ENCODE data around the gene MYG1. TPM values are rescaled to one million over a fixed set of nuclear protein-coding genes. Genes with fewer than 3 reads are reported as not detected.
A peak's percentile ranks its signal among the peaks of the same experiment; 100 is the strongest.
"Not testable (repeated sequence)": the region's sequence is repeated elsewhere in the genome, so short reads cannot be mapped to it uniquely, and the experiment has no call there.

MYG1 gene
- total RNA-seq, 8 experiments from 2014 or later, result 70.2 to 101 (median 87.1) TPM

DNA sequence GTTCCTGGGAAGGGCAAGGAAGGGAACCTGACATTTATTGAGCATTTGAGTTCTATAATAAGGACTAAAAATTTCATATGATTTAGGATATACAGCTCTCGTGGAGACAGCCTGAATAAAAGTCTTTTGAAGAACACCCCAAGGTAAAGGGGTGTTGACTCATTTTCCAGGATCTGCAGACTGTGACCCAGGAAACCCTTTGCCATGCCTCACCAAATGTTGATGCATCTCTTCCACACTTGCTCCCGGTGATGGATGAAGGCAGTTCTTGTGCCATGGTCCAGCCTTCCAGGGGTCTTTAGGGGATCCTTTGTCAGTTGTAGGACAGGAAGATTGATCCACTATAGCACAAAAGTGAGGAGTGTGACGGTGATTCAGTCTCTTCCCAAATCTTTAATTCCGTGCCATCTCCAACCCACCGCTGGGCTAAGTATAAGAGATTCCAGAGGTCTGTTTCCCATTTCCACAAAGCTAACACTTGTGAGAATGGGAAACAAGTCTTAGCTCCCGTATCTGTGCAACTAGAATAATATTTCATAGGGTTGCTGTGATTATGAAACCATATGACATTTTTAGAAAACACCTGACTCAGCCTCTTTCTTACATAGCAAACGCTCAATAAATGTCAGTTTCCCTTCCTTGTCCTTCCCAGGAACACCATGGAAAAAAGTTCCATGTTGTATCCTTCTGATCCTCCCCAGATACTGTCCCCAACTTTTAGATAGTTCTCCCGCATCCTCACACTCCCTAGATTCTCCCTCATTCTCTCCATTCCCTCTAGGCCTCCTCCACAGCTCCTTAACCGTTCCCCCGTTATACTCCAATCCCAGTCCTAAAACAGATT lies 21.1 kb downstream of the MYG1 start:
- 0 to 27% (median 13%) methylated on average over 1 to 9 of the region's 10 CpGs for WGBS, 10 experiments
- peak overlapping the region; percentile 64 to 95 (median 75) for H3K4me3 ChIP-seq
- H3K4me1 ChIP-seq (replicated peaks in 1 of 2), result peaks cover 20 to 22% of the 10 kb centered on the region in 2 donors
- in situ Hi-C loops (cut with MboI; ENCODE audit: low pct_unique_long_range_greater_than_20kb in 2 of 9, low sequenced_read_pairs in 9 of 9, unreplicated experiment in 9 of 9), result no loop called here
- H3K27ac ChIP-seq, result peak overlapping the region; percentile 97 to 98
- no peak for ATAC-seq (replicated peaks in 6 of 8)

GRCh38 chr12:53324113-53324778 lies 24.8 kb downstream of the MYG1 start:
- H3K27ac ChIP-seq, result no peak overlapping the region
- peaks cover 23 to 24% of the 10 kb centered on the region in 2 donors for H3K4me1 ChIP-seq (replicated peaks in 1 of 2)
- in situ Hi-C loops (cut with MboI; ENCODE audit: low pct_unique_long_range_greater_than_20kb in 2 of 9, low sequenced_read_pairs in 9 of 9, unreplicated experiment in 9 of 9), result no loop called here
- WGBS, 10 experiments, result 0 to 78% (median 33%) methylated on average over 1 to 18 of the region's 28 CpGs; no CpG with 5 or more reads in 2 of the 10 experiments
- peak overlapping the region; percentile 25 to 40 (median 39) for H3K4me3 ChIP-seq
- ATAC-seq (replicated peaks in 6 of 8), result no peak

DNA sequence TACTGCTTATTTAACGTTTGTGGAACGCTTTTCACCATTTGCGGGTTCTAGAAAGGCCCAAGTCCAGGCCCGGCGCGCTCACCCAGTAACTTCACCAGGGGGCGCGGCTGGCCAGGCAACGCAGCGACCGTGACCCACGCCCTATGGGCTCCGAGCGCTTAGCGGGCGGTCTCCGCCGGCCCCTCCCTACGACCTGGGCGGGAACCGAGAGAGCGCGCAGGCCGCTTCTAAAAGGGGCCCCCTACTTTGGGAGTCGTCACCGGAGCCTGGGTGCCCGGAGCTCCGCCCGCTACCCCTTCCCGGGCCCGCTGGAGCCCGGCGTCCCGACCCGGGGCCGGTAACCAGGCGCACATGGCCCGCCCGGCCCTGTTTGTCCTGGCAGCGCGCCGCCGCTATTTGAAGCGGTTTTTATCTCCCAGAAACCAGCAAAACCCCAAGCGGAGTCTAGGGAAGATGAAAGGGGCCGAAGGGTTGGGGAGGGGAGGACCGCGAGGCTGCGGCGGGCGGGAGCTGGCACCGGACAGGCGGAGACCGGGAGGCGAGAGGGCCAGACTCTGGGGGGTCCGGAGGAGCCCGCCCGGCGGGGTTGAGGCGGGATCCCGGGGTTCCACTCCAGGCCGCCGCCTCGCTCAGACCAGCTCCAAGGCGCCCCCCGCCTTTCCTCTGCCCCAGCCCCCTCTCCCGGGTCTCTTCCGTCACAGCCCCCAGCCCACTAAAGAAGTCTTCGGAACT lies 25.4 kb downstream of the MYG1 start:
- peaks cover 22 to 24% of the 10 kb centered on the region in 2 donors for H3K4me1 ChIP-seq (replicated peaks in 1 of 2)
- ATAC-seq (replicated peaks in 6 of 8), result peak; percentile 49 to 73 (median 66)
- peak overlapping the region; percentile 25 to 40 (median 39) for H3K4me3 ChIP-seq
- 0 to 3% (median 0%) methylated on average over 1 to 7 of the region's 69 CpGs; no CpG with 5 or more reads in 7 of the 10 experiments for WGBS, 10 experiments
- in situ Hi-C loops (cut with MboI; ENCODE audit: low pct_unique_long_range_greater_than_20kb in 2 of 9, low sequenced_read_pairs in 9 of 9, unreplicated experiment in 9 of 9), result loop anchor here in 3 of 9 experiments (25.0 kb wide), 2 partner anchors 112 to 187 kb away; partner anchors contain the start of genes NPFF (in 2 of the 3), TARBP2 (in 2 of the 3) and PRR13 (in 1 of the 3)
- H3K27ac ChIP-seq, result peak overlapping the region in 1 of 2 donors; percentile 30

DNA sequence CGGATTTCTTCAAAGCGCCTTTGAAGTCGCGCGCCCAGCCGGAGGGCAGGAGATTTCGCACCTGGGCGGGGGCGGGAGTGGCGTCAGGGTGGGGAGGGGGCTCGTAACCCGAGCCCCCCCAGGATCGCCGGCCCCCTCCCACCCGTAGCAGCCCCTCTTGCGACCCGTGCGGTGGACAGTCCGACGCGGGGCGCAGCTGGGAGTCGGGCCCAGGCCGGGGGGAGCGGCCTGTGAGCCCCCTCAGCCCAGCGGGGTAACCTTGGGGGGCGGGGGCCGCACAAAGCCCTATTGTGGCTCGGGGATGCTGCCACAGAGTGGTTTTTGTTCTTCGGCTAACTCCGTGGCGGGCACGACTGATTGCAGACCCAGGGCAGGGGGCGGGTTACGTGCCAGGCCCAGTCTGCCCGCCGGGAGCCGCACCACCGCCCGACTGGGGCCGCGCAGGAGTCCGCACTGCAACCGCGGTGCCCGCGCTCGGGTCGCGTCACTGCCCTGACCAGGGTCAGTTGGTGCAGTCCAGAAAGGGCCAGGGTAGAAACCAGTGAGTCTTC lies 26.1 kb downstream of the MYG1 start:
- Histone ChIP-seq H3K4me3 (peak overlapping the region; percentile 25 to 40 (median 39)), H3K27ac (no peak overlapping the region), H3K4me1 (replicated peaks in 1 of 2) (peaks cover 16 to 20% of the 10 kb centered on the region in 2 donors)
- no peak for ATAC-seq (replicated peaks in 6 of 8)
- in situ Hi-C loops (cut with MboI; ENCODE audit: low pct_unique_long_range_greater_than_20kb in 2 of 9, low sequenced_read_pairs in 9 of 9, unreplicated experiment in 9 of 9), result loop anchor here in 3 of 9 experiments (25.0 kb wide), 2 partner anchors 112 to 187 kb away; partner anchors contain the start of genes NPFF (in 2 of the 3), TARBP2 (in 2 of the 3) and PRR13 (in 1 of the 3)
- 0 to 33% (median 18%) methylated on average over 3 to 10 of the region's 50 CpGs; no CpG with 5 or more reads in 7 of the 10 experiments for WGBS, 10 experiments

- in situ Hi-C loops (cut with MboI; ENCODE audit: low pct_unique_long_range_greater_than_20kb in 2 of 9, low sequenced_read_pairs in 9 of 9, unreplicated experiment in 9 of 9), result loop anchor here in 3 of 9 experiments (25.0 kb wide), 2 partner anchors 111 to 186 kb away; partner anchors contain the start of genes NPFF (in 2 of the 3), TARBP2 (in 2 of the 3) and PRR13 (in 1 of the 3)
- H3K27ac ChIP-seq, result no peak overlapping the region
- peaks cover 15 to 19% of the 10 kb centered on the region in 2 donors for H3K4me1 ChIP-seq (replicated peaks in 1 of 2)
- WGBS, 10 experiments, result 60 to 90% (median 77%) methylated on average over 1 to 7 of the region's 8 CpGs
- no peak for ATAC-seq (replicated peaks in 6 of 8)
- H3K4me3 ChIP-seq, result no peak overlapping the region
These were observed 27.1 kb downstream of the MYG1 start for GRCh38 chr12:53326460-53327185.

GRCh38 chr12:53327435-53328042 lies 28.0 kb downstream of the MYG1 start:
- 67 to 100% (median 91%) methylated on average over 1 to 3 of the region's 3 CpGs; no CpG with 5 or more reads in 2 of the 10 experiments for WGBS, 10 experiments
- Histone ChIP-seq H3K4me3 (no peak overlapping the region), H3K4me1 (replicated peaks in 1 of 2) (peaks cover 12 to 15% of the 10 kb centered on the region in 2 donors), H3K27ac (no peak overlapping the region)
- no peak for ATAC-seq (replicated peaks in 6 of 8)
- in situ Hi-C loops (cut with MboI; ENCODE audit: low pct_unique_long_range_greater_than_20kb in 2 of 9, low sequenced_read_pairs in 9 of 9, unreplicated experiment in 9 of 9), result loop anchor here in 3 of 9 experiments (25.0 kb wide), 2 partner anchors 110 to 185 kb away; partner anchors contain the start of genes NPFF (in 2 of the 3), TARBP2 (in 2 of the 3) and PRR13 (in 1 of the 3)

DNA sequence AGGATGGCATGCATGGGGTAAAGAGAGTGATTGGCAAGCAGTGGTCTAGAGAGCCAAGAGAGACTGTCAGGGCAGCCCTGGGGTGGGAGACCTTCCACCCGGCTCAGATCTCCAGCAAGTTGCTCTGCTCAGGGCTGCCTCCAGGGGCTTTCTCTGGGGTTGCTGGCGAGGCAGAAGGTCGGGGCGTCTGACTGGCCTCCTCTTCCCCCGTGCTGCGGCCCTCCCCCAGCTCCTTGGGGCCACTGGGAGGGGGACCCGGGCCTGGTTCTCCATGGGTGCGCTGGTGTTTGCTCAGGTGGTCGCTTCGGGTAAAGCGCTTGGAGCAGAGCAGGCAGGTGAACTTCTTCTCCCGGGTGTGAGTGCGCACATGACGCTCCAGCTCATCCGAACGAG lies 28.5 kb downstream of the MYG1 start:
- WGBS, 10 experiments, result 0 to 50% (median 26%) methylated on average over 1 to 4 of the region's 16 CpGs; no CpG with 5 or more reads in 7 of the 10 experiments
- Histone ChIP-seq H3K27ac (no peak overlapping the region), H3K4me1 (replicated peaks in 1 of 2) (peaks cover 12 to 15% of the 10 kb centered on the region in 2 donors), H3K4me3 (no peak overlapping the region)
- in situ Hi-C loops (cut with MboI; ENCODE audit: low pct_unique_long_range_greater_than_20kb in 2 of 9, low sequenced_read_pairs in 9 of 9, unreplicated experiment in 9 of 9), result loop anchor here in 3 of 9 experiments (25.0 kb wide), 2 partner anchors 109 to 184 kb away; partner anchors contain the start of genes NPFF (in 2 of the 3), TARBP2 (in 2 of the 3) and PRR13 (in 1 of the 3)
- ATAC-seq (replicated peaks in 6 of 8), result no peak

- no peak for ATAC-seq (replicated peaks in 6 of 8)
- WGBS, 10 experiments, result 65 to 93% (median 80%) methylated on average over 1 to 5 of the region's 5 CpGs; no CpG with 5 or more reads in 3 of the 10 experiments
- Histone ChIP-seq H3K4me1 (replicated peaks in 1 of 2) (peaks cover 0 to 4% of the 10 kb centered on the region in 2 donors), H3K4me3 (no peak overlapping the region), H3K27ac (no peak overlapping the region)
- in situ Hi-C loops (cut with MboI; ENCODE audit: low pct_unique_long_range_greater_than_20kb in 2 of 9, low sequenced_read_pairs in 9 of 9, unreplicated experiment in 9 of 9), result loop anchor here in 3 of 9 experiments (25.0 kb wide), 2 partner anchors 107 to 182 kb away; partner anchors contain the start of genes NPFF (in 2 of the 3), TARBP2 (in 2 of the 3) and PRR13 (in 1 of the 3)
These were observed 31.2 kb downstream of the MYG1 start for GRCh38 chr12:53330671-53331070.

DNA sequence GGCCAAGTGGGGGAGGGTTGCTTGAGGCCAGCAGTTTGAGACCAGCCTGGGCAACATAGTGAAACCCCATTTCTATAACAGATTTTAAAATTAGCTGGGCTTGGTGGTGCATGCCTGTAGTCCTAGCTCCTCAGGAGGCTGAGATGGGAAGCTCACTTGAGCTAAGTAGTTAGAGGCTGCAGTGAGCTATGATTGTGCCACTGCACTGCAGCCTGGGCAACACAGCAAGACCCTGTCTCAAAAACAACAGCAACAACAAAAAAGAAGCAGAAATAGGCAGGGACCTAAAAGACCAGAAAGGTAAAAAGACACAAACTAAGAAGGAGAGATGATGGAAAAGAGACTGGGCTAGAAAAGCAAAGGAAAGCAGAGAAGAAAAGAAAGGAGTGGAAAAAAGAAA lies 32.8 kb downstream of the MYG1 start:
- H3K4me3 ChIP-seq; H3K4me1 ChIP-seq (replicated peaks in 1 of 2); ATAC-seq (replicated peaks in 6 of 8); H3K27ac ChIP-seq: not testable (repeated sequence)
- in situ Hi-C loops (cut with MboI; ENCODE audit: low pct_unique_long_range_greater_than_20kb in 2 of 9, low sequenced_read_pairs in 9 of 9, unreplicated experiment in 9 of 9), result loop anchor here in 3 of 9 experiments (25.0 kb wide), 2 partner anchors 105 to 180 kb away; partner anchors contain the start of genes NPFF (in 2 of the 3), TARBP2 (in 2 of the 3) and PRR13 (in 1 of the 3)

GRCh38 chr12:53332744-53333143 lies 33.2 kb downstream of the MYG1 start:
- H3K27ac ChIP-seq, result no peak overlapping the region
- no peak overlapping the region for H3K4me3 ChIP-seq
- H3K4me1 ChIP-seq (replicated peaks in 1 of 2), result no peaks in the 10 kb centered on the region
- in situ Hi-C loops (cut with MboI; ENCODE audit: low pct_unique_long_range_greater_than_20kb in 2 of 9, low sequenced_read_pairs in 9 of 9, unreplicated experiment in 9 of 9), result loop anchor here in 3 of 9 experiments (25.0 kb wide), 2 partner anchors 105 to 180 kb away; partner anchors contain the start of genes NPFF (in 2 of the 3), TARBP2 (in 2 of the 3) and PRR13 (in 1 of the 3)
- WGBS, 10 experiments, result 26 to 90% (median 63%) methylated on average over 1 to 8 of the region's 15 CpGs; no CpG with 5 or more reads in 4 of the 10 experiments
- no peak for ATAC-seq (replicated peaks in 6 of 8)

DNA sequence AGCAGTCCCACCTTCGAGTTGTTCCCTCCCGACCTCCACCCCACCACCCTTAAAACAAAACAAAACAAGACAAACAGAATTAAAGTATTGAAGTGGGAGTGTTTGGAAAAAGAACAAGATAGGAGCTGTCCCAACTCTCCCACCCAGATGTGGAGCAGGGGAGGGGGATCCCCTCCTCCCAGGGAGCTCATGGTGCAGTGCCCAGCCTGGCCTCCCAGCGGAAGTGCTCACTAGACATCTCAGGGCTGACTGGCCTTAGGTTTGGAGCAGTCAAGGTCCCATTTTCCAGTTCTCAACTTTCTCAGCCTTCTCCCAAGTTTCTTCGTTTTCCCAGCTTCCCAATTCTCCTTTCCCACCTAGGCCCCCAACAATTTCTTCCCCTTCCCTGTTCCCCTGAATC lies 33.8 kb downstream of the MYG1 start:
- 20 to 78% methylated on average over 1 of the region's 4 CpGs; no CpG with 5 or more reads in 8 of the 10 experiments for WGBS, 10 experiments
- Histone ChIP-seq H3K4me1 (replicated peaks in 1 of 2) (no peaks in the 10 kb centered on the region), H3K4me3 (no peak overlapping the region), H3K27ac (no peak overlapping the region)
- in situ Hi-C loops (cut with MboI; ENCODE audit: low pct_unique_long_range_greater_than_20kb in 2 of 9, low sequenced_read_pairs in 9 of 9, unreplicated experiment in 9 of 9), result loop anchor here in 3 of 9 experiments (25.0 kb wide), 2 partner anchors 104 to 179 kb away; partner anchors contain the start of genes NPFF (in 2 of the 3), TARBP2 (in 2 of the 3) and PRR13 (in 1 of the 3)
- ATAC-seq (replicated peaks in 6 of 8), result no peak
